ENCODE results near the gene SDCBP2. TPM values are rescaled to one million over a fixed set of nuclear protein-coding genes. Genes with fewer than 3 reads are reported as not detected.

The SDCBP2 gene, protein sequence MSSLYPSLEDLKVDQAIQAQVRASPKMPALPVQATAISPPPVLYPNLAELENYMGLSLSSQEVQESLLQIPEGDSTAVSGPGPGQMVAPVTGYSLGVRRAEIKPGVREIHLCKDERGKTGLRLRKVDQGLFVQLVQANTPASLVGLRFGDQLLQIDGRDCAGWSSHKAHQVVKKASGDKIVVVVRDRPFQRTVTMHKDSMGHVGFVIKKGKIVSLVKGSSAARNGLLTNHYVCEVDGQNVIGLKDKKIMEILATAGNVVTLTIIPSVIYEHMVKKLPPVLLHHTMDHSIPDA
- 4.6 and 5.3 TPM in 2 replicates for total RNA-seq (2014; rRNA removed; shearing (Covaris generic))
- 2.9 and 3.2 TPM in 2 replicates for polyA plus RNA-seq (2016; fragmentation: Nextera tagmentation; extraction: Ambion mirVana)
- long read RNA-seq, transcript SDCBP2-203 (5 exons, 1,261 nt), result major isoform, 5 of 7 reads
- long read RNA-seq, partial matches to known transcripts, result 0 of 7 reads
- long read RNA-seq, other reads (novel, unspliced or antisense), result 2 of 7 reads

GRCh38 chr20:1328680-1329330 lies at the start of gene SDCBP2:
TSS of gene SDCBP2 (minus strand) at chr20:1329139. CDS start at chr20:1320416, 8,723 bp downstream.
- Histone ChIP-seq H3K4me2 (no peak within 1 kb of the TSS), H3K4me3 (no peak within 1 kb of the TSS), H4K20me1 (replicated peaks; ENCODE audit: insufficient read depth) (peaks cover 16% of the 10 kb centered on the region; the same call in 1 of the 2 replicates), H3K27ac (ENCODE audit: low read depth) (no peak within 1 kb of the TSS), H3K27me3 (ENCODE audit: insufficient read depth) (no peaks in the 10 kb centered on the region), H3K9me2 (ENCODE audit: insufficient read depth) (no peaks in the 10 kb centered on the region), H3K36me3 (ENCODE audit: insufficient read depth) (no peaks in the 10 kb centered on the region), H3K79me2 (replicated peaks; ENCODE audit: insufficient read depth) (peaks cover 41% of the 10 kb centered on the region), H3F3A (replicated peaks; ENCODE audit: low read depth) (no peaks in the 10 kb centered on the region), H3K4me1 (ENCODE audit: insufficient read depth) (peaks cover 7% of the 10 kb centered on the region), H2AFZ (no peak within 1 kb of the TSS)
- TF ChIP-seq EZH2 (IDR thresholded peaks at IDR 0.05; ENCODE audit: low read depth, unreplicated experiment), result no peak
- TF ChIP-seq ZNF114 (CRISPR knock-in tag; IDR thresholded peaks at IDR 0.05), result no peak
- peaks cover 8% of the 10 kb centered on the region; the same call in 2 of the 3 replicates for H3K4me1 Mint-ChIP-seq
- peaks cover 18% of the 10 kb centered on the region for H3K36me3 Mint-ChIP-seq (ENCODE audit: low read depth)
- H3K4me3 Mint-ChIP-seq, result no peak within 1 kb of the TSS; the same call in 2 of the 3 replicates
- DNase-seq (ENCODE audit: low spot score), result no peak
- no peak for ATAC-seq
- H3K27me3 Mint-ChIP-seq (ENCODE audit: insufficient read depth, low read depth, poor library complexity), result peaks cover 2% of the 10 kb centered on the region
- no peaks in the 10 kb centered on the region for H3K9me3 Mint-ChIP-seq
- H3K27ac Mint-ChIP-seq, result 0 out of 2 replicates have a peak within 1 kb of the TSS, but pooled peaks have one; percentile 9

DNA sequence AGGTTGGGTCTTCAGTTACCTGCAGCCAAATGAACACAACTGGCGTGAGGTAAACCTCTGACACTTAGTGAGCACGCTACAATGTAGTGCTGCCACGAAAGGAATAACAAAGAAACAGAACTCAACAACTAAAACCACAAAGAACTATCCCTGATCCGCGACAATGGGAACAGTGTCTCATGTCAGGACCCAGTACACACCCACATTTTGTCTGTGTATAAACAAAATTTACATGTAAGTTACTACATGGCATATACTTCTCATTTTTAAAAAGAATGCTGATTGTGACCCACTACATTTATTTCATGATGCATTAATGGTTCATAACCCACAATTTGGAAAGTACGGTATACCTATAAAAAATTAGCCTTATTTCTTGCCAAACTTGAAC lies 49.8 kb upstream of the SDCBP2 start:
- Mint-ChIP-seq H3K9me3 (no peaks in the 10 kb centered on the region), H3K27me3 (ENCODE audit: insufficient read depth, low read depth, poor library complexity) (no peaks in the 10 kb centered on the region)
- TF ChIP-seq EZH2phosphoT487 (IDR thresholded peaks at IDR 0.05; ENCODE audit: unreplicated experiment), result no peak
- TF ChIP-seq ZNF114 (CRISPR knock-in tag; IDR thresholded peaks at IDR 0.05), result no peak
- no peak for TF ChIP-seq EZH2 (IDR thresholded peaks at IDR 0.05; ENCODE audit: low read depth, unreplicated experiment)
- no peak for TF ChIP-seq JUNB (IDR thresholded peaks at IDR 0.05; ENCODE audit: unreplicated experiment)
- TF ChIP-seq ZNF331 (CRISPR knock-in tag; IDR thresholded peaks at IDR 0.05; ENCODE audit: low read depth), result no peak
- TF ChIP-seq NANOG (IDR thresholded peaks at IDR 0.05; ENCODE audit: borderline replicate concordance), result no peak
- TF ChIP-seq, protein P1, sequence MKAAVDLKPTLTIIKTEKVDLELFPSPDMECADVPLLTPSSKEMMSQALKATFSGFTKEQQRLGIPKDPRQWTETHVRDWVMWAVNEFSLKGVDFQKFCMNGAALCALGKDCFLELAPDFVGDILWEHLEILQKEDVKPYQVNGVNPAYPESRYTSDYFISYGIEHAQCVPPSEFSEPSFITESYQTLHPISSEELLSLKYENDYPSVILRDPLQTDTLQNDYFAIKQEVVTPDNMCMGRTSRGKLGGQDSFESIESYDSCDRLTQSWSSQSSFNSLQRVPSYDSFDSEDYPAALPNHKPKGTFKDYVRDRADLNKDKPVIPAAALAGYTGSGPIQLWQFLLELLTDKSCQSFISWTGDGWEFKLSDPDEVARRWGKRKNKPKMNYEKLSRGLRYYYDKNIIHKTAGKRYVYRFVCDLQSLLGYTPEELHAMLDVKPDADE (IDR thresholded peaks at IDR 0.05), result no peak
- TF ChIP-seq POLR2AphosphoS5 (IDR thresholded peaks at IDR 0.05; ENCODE audit: low read depth), result no peak
- TF ChIP-seq, protein P2, sequence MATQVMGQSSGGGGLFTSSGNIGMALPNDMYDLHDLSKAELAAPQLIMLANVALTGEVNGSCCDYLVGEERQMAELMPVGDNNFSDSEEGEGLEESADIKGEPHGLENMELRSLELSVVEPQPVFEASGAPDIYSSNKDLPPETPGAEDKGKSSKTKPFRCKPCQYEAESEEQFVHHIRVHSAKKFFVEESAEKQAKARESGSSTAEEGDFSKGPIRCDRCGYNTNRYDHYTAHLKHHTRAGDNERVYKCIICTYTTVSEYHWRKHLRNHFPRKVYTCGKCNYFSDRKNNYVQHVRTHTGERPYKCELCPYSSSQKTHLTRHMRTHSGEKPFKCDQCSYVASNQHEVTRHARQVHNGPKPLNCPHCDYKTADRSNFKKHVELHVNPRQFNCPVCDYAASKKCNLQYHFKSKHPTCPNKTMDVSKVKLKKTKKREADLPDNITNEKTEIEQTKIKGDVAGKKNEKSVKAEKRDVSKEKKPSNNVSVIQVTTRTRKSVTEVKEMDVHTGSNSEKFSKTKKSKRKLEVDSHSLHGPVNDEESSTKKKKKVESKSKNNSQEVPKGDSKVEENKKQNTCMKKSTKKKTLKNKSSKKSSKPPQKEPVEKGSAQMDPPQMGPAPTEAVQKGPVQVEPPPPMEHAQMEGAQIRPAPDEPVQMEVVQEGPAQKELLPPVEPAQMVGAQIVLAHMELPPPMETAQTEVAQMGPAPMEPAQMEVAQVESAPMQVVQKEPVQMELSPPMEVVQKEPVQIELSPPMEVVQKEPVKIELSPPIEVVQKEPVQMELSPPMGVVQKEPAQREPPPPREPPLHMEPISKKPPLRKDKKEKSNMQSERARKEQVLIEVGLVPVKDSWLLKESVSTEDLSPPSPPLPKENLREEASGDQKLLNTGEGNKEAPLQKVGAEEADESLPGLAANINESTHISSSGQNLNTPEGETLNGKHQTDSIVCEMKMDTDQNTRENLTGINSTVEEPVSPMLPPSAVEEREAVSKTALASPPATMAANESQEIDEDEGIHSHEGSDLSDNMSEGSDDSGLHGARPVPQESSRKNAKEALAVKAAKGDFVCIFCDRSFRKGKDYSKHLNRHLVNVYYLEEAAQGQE (IDR thresholded peaks at IDR 0.05; ENCODE audit: unreplicated experiment), result no peak
- no peak for TF ChIP-seq STAT1 (IDR thresholded peaks at IDR 0.05; ENCODE audit: unreplicated experiment)

More for the DNA sequence above, 49.8 kb upstream of the SDCBP2 start:
- H3K27ac Mint-ChIP-seq, result no peak overlapping the region
- H3K27ac ChIP-seq (ENCODE audit: low read depth), result no peak overlapping the region
- H3K4me1 Mint-ChIP-seq, result peaks cover 46% of the 10 kb centered on the region
- H3K4me3 ChIP-seq, result no peak overlapping the region
- no peak overlapping the region for H2AFZ ChIP-seq
- no peaks in the 10 kb centered on the region for H3K36me3 ChIP-seq (ENCODE audit: insufficient read depth)
- H3K27me3 ChIP-seq (ENCODE audit: insufficient read depth), result no peaks in the 10 kb centered on the region
- peaks cover 14% of the 10 kb centered on the region for H3K4me1 ChIP-seq (ENCODE audit: insufficient read depth)
- ATAC-seq (no peak), DNase-seq (ENCODE audit: low spot score) (no peak)
- H4K20me1 ChIP-seq (replicated peaks; ENCODE audit: insufficient read depth), result peaks cover 85% of the 10 kb centered on the region
- H3K9me2 ChIP-seq (ENCODE audit: insufficient read depth), result no peaks in the 10 kb centered on the region
- no peaks in the 10 kb centered on the region for H3F3A ChIP-seq (replicated peaks; ENCODE audit: low read depth)
- peaks cover 8% of the 10 kb centered on the region; the same call in 2 of the 3 replicates for H3K36me3 Mint-ChIP-seq (ENCODE audit: low read depth)
- H3K4me2 ChIP-seq, result no peak overlapping the region
- H3K79me2 ChIP-seq (replicated peaks; ENCODE audit: insufficient read depth), result peaks cover 98% of the 10 kb centered on the region
- H3K4me3 Mint-ChIP-seq, result no peak overlapping the region

Data from GM23338 (cell line).